HPDE6-E6E7 (cell line): ENCODE data around the gene KITLG.
"Not testable (repeated sequence)": the region's sequence is repeated elsewhere in the genome, so short reads cannot be mapped to it uniquely, and the experiment has no call there.

Experiments
- DNase-seq: peaks from one replicate; pipeline ENCODE4 v3.0.0; 2011; ENCODE audit warnings: missing footprints; ENCODE audit errors: extremely low spot score

KITLG gene

DNA sequence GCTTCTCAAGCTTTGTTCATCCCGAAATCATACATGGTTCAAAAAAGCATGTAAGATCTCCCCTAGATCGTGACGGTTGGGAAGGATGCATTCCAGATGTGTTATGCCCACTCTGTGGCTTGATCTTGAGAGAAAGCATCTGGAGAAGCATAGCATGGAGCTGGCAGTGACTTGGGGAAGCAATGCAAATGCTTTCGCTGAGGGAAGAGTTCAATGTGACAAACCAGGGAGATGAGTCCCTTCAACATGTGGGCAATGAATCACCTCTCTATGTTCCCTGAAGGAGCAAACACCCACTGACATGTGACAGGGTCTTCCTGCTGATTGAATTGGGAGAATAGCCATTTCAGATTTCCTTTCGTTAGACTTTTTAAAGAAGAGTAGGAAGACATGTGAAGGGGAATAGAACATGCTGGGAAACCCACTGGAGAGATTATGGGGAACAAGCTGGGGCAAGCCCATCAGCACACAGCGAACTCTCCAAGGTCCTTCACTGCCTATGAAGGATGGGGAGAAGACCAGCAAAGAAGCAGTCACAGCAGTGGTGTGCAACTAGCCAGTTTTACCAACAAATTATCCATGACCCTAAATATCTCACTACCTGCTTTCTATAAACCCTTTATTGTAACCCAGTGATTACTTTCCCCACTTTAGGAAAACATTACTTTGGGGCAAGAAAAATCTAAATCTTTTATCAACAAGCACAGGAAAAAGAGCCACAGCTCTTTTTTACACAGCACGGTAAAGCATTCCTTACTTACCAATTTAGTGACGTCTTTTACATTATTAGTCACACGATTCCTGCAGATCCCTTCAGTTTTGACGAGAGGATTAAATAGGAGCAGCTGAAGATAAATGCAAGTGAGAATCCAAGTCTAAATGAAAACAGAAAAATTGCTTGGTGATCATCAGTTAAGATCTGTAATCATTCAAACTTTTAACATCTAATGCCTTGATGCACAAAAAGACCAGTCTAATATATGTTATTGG, 35.0 kb downstream of the KITLG start:
- no peak for DNase-seq

DNA sequence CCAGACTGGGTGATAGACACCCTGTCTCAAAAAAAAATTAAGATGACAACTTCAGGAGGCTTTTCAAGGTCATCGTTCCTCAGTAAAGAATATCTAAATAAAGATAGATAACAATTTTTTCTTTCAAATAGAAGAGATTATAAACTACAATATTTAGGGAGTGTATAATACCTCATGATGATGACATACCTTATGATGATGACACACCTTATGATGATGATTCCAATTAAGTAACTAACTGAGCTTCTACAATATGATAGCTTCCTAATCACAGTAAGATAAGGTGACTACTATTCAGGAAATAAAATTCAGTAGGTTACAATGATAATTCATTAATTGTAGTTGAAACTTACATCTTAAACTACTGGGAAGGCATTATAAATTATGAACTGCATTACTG, 40.4 kb downstream of the KITLG start:
- no peak for DNase-seq

DNA sequence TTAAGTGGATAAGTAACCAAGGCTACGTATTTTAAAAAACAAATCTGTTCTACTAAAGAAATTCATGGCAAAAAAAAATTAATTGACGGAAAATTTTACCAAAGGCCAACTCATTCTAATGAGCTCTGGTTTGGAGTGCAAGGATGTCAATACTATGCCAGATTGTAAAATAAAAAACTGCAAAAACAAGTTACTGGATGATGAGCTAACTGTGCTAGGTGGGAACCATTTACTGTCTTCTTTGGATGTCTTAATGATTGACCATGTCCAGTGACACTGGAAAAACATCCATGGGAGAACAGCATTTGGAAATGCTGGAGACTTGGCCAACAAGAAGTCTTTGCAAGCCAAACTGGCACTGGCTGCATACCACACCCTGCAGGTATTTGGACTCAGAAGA, 41.6 kb downstream of the KITLG start:
- DNase-seq: no peak

DNA sequence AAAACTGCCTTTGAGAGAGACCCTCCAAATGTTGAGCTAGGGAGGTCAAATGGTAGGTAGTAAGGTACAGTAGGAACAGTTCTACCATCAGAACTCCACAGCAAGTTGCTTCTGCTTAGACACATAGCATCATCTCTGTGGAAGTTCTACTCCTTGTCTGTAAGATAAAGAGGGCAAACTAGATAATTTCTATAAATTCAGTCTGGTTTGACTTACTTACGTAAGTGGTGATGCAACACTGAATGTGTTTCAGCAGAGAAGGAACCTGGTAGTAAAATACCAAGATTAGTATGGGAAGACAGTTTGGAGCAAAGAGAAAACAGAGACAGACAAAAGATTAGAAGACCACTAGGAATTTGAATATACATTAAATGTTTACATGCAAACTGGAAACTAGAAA, 42.0 kb downstream of the KITLG start:
- DNase-seq: no peak

DNA sequence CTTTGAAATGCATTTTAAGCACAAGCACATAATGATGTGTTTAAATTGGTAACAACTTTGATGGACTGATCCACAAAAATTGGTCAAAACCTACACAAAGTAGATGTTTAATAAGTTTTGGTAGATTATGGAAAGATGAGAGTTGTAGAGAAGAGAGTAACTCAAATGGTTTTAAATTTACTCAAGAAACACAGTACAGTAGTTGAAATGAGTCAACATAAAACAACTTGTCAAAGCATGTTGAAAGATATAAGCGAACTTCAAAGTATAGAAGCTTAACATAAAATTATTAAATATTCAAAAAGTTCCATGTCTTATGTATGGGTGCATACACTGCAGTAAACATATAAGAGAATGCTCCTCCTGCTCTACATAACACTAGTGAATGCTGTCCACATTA, 49.4 kb downstream of the KITLG start:
- no peak for DNase-seq

DNA sequence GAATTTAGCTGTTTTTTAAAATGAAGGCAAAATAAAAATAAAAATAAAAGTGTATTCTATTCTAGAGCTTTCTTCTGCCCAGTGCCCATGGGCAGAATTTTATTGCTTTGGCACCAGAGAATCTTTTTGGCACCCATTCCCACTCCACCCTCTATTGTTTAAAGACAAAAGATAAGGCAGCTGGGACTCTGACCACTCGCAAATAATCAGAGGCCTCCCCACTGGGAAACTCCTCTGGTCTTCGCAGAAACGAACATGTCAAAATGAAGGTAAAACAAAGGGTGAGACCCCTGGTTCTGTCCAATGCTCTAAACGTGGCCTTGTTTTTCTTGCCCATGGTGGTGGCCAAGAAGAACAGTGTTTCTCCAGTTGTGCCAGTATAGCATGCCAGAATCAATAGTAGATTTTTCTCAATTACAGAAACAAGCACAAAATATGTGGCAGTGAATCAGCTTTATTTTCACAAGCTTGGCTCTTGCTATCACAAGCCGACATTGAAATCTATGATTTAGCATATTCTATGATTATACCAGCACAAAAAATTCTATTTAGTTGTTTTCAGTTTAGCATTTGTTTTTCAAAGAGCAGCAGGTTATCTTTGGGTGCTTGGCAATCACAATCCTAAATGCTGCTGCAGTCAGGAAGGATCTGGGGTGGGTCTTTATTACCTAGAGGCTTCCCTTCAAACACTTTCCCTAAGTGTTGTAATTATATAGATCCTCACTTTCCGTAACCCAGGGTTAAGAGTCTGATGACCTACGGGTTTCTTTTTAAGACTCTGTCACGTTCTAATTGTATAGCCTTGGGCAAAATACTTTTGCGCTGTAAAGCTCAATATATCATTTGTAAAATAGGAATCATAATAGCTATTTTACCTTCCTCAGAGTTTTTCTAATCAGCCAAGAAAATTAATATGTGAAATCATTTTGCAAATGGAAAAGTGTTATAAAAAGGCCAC, 50.5 kb downstream of the KITLG start:
- DNase-seq: no peak

DNA sequence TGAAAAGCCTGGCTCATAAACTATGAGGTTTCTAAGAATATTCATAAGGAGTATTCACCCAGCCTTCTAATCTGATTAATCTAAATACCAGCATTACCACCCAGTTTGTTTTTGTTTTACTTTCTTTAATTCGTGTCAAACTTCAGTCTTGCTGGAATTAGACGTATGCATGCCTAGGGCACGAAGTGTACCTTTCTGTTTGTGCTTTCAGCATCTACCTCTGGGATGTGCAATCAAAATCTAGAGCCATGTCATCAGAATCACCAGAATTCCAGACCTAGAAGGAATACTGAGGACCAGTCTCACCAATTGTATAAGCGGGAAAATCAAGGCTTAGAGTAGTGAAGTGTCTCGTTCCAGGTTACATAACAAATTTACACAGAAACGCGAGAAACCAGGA, 57.3 kb downstream of the KITLG start:
- no peak for DNase-seq

DNA sequence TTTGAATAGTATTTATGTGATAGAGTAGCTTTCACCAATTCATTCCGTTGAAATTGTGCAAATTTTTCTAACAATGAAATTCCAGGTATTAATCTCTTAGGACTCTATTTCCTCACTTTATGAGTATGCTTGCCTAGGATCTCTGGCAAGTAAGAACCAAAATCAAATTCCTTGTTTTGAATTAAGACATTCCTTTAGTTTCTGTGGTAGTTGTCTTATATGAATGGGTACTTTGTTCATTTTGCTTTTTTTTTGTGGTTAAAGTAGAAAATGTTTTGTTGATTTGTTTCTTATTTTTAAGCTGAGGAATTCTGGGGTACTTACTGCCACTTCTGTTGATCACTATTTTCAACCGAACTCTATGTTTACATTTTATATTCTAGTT, 59.8 kb downstream of the KITLG start:
- no peak for DNase-seq

DNA sequence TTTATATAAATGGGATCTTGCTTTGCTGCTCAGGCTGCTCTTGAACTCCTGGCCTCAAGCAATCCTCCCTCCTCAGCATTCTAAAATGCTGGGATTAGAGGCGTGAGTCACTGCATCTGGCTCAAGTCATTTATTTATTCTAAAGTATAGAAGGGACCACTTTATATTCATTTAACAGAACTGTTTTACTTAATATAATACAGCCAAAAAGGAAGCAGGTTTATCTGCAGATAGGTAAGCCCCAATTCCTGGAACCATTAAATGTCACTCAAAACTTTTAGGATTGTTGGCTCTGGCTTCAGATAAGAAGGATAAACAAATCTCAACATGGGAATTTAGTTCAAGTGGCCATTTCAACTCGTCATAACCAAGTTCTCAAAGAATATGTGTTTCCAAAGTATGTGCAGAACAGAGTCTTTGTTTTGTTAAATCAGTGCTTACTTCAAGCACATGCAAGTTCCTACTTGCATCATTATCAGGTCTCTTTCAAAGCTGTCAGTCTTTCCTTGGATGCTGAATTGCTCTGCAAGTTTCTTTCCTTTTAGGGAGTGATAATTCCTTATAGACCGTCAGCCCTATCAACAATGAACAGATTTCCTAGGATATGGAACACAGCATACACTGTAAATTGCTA, 60.4 kb downstream of the KITLG start:
- DNase-seq: peak; percentile 37

DNA sequence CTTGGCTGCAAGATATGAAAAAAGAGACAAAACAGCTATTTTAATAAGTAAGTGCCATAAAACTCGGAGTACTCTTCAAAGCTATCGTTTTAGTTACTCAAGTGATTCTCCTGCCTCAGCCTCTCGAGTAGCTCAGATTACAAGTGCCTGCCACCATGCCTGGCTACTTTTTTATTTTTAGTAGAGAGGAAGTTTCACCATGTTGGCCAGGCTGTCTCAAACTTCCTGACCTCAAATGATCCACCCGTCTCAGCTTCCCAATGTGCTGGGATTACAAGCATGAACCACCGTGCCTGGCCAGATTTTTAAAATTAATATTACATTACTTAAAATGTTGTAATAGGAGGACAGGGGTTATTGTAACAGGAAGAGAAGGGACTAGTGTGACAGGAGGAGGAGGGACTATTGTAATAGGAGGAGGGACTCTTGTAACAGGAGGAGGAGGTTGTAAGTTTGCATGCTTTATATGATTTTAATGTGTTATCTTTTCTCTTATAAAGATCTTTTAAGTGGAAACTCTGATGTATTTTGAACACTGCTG, 61.3 kb downstream of the KITLG start:
- DNase-seq: no peak

DNA sequence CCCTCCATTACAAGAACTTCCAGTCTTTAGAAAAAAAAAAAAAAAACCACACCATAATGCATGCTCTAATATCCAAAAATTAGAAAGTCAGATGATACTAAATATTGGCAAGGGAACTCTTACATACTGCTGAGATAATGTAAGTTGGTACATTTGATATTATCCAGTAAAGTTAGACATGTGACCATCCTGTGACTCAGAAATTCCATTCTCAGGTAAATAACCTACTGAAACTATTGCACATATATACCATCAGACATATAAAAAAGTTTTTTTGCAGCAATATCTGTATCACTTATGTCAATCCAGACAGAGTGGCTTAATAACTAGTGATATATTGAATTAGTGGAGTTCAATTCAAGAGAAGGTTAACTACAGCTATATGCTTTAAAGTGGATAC, 63.5 kb downstream of the KITLG start:
- no peak for DNase-seq

DNA sequence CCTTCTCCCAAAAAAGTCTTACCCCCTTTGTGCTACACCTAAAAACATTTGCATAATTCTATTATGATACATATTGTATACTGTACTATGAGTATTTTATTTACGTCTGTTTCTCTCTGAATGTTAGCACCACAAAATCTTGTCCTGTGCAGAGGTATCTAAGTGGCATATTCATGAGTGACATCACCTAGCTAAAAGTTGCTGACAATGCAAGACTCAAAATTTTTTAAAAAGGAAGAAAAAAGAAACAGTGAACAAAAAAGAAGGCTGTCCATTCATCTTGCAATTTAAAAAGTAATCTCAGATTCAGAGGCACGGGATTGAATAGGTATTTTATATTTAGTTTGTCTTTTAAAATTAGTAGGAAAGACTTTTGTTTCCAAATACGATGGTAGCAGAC, 69.4 kb downstream of the KITLG start:
- no peak for DNase-seq

DNA sequence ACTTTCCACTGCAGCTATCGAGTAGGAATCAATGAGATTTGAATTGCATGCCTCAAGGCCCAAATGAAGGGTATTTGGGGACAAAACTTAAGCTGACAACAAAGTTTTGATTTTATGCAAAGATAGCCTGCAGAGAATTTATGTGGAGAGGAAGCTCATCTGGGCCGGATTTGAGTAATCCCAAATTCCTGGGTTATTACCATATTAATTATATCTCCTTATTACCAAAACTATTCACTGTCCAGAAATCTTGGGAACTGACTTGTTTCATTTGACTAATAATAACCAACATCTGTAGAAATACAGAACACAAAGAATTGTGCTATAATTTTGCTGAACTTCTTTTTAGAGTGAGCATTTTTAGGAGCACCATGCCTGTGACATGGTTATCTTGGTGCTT, 70.4 kb downstream of the KITLG start:
- DNase-seq: no peak

DNA sequence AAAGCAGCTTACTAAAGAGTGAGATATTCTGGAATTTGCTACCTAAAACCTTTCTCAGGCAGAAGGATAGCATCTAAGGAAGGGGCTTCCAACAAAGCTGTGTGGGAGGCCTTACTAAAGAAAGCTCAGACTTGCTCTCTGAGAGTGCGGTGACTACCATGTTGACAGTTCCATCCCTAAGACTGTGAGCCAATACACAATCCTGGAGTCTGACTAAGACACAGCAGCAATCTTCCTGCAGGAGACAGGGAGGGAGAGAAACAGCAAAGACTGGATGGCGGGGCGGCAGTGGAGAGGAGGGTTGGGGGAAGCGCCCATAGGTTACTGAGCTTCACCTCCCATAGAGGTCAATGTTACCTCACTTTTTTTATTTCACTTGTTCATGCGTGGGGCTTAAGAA, 70.9 kb downstream of the KITLG start:
- no peak for DNase-seq

DNA sequence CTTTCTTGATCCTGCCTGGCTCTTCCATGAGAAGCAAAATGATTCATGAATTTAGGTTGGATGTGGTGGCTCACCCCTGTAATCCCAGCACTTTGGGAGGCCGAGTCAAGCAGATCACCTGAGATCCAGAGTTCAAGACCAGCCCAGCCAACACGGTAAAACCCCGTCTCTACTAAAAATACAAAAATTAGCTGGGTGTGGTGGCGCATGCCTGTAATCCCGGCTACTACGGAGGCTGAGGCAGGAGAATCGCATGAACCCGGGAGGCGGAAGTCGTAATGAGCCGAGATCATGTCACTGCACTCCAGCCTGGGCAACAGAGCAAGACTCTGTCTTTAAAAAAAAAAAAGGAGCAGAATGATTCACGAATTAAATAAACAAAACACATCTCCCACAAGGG, 72.4 kb downstream of the KITLG start:
- not testable (repeated sequence) for DNase-seq

DNA sequence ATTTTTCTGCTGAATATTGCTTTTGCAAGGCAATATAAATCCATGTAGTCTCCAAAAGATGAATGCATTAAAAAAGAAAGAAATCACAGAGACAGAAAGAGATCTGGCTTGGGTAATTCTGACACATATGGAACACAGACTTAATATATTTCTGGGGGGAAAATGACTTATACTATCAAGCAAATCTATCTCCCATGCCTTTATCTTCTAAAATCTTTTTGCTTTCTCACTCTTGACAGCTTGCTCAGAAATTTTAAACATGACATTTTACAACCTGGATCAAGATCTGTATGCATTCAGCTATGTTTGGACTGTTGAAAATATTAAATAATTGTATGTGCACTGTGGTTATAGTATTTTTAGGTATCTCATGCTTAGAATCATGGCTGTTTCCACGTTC, 73.0 kb downstream of the KITLG start:
- DNase-seq: no peak

DNA sequence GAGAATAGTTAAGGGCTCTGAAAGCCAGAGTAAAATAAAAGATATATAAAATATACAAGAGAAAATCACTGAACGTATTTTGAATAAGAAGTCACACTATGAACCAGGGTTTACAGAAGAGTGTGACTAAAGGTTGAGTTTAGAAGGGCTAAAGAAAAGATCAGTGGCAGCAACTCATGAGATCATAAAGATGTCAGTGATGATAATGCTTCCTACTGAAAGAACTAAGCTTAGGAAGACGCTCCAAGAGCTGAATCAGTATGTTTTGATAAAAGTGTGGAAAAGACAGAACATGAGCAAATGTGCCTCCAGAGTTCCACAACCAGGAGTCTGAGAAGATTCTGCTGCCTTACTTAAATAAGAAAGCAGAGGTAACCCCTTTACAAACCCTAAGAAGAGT, 74.6 kb downstream of the KITLG start:
- no peak for DNase-seq

DNA sequence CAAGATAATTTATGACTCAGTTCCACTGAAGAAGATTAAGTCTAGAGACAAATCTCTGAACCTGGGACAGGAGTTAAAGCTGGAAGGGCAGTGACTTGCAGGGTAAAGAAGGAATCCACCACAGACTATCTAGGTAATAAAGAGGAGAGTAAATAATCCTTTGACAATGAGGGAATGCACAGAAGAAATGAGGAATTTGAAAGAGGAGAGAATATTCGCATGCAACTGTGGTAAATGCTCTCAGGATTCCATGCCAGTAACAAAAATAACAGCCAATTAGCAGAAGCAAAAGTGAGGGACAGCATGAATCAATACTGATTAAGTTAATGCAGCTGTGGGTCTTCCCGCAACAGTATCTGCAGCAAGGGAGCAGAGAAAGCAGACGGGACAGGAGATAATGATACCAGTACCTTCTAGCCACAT, 77.0 kb downstream of the KITLG start:
- DNase-seq: no peak

DNA sequence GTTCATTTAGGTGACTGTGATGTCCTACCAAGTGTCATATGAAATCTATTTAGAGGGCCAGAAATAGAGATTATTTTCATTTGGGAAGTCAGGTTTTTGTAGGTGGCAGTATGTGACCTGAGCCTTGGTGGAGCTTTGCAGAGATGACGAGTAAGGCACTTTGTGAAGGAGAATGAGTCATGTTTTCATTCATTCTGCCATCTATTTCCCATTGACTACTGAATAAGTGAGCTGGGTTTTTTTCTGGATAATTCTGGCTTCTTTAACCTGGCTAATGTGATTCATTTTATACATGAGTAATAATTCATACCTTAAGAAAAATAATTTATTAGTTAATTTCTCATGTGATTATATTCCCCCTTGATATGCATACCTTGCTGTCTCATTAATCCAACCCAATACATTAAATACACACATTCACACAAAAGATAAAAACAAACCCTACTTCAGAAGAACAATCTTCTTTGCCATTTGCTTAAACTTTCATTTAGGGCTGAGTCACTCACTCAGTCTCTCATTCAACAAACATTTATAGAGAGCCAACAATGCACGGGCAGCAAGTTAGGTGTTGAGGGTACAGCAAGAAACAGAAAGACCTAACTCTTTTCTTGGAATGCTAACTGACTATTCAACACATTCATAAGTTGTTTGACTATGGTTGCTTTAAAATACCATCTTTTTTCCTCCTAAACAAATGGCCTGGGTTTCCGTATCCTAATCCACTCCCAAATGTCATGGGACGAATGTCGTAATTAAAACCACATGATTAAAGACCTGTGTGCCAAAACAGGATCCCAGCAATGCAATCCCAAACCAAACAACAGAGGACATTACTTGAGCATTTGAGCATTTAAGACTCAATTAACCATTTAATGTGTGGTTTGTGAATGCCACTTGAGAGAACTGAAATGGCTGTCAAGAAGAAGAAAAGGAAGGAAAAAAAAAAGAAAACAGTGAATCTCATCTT, 78.0 kb downstream of the KITLG start:
- DNase-seq: peak; percentile 16

DNA sequence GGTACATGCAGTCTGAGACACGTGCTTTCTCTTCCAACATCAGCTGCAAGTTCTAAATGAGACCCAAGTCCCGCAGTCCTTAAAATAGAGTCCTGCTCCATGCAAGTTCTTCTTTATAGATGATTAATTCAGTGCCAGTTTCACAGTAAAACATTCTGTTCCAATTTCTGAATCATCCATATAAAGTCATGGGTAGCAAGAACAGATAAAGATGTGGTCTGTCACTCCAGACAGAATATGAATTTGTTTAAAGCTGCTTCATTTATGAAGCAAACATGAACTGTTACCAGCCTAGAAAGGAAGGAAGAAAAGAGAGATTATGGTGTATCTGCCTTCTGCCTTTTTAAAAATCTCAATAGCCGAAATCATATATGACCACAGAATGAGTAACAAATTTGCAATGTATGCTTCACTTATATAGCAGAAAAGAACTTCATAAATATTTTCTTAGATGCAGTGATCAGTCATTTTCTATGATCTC, 83.3 kb downstream of the KITLG start:
- no peak for DNase-seq
